Measurements from ENCODE around the gene POLR2E.

The POLR2E gene

GRCh38 chr19:1091544-1092175 is 3.5 kb downstream of the POLR2E start:
- H3K4me3 ChIP-seq (replicated peaks; ENCODE audit: insufficient read depth, low read length): no peak overlapping the region
- H3K27ac ChIP-seq (replicated peaks): no peak overlapping the region
- no peak for DNase-seq (ENCODE audit: low read depth in 1 of 2, low spot score in 1 of 2)
- TF ChIP-seq, protein P1, sequence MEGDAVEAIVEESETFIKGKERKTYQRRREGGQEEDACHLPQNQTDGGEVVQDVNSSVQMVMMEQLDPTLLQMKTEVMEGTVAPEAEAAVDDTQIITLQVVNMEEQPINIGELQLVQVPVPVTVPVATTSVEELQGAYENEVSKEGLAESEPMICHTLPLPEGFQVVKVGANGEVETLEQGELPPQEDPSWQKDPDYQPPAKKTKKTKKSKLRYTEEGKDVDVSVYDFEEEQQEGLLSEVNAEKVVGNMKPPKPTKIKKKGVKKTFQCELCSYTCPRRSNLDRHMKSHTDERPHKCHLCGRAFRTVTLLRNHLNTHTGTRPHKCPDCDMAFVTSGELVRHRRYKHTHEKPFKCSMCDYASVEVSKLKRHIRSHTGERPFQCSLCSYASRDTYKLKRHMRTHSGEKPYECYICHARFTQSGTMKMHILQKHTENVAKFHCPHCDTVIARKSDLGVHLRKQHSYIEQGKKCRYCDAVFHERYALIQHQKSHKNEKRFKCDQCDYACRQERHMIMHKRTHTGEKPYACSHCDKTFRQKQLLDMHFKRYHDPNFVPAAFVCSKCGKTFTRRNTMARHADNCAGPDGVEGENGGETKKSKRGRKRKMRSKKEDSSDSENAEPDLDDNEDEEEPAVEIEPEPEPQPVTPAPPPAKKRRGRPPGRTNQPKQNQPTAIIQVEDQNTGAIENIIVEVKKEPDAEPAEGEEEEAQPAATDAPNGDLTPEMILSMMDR (IDR thresholded peaks at IDR 0.05; ENCODE audit: insufficient read depth, low read length): no peak
- TF ChIP-seq, protein P2, sequence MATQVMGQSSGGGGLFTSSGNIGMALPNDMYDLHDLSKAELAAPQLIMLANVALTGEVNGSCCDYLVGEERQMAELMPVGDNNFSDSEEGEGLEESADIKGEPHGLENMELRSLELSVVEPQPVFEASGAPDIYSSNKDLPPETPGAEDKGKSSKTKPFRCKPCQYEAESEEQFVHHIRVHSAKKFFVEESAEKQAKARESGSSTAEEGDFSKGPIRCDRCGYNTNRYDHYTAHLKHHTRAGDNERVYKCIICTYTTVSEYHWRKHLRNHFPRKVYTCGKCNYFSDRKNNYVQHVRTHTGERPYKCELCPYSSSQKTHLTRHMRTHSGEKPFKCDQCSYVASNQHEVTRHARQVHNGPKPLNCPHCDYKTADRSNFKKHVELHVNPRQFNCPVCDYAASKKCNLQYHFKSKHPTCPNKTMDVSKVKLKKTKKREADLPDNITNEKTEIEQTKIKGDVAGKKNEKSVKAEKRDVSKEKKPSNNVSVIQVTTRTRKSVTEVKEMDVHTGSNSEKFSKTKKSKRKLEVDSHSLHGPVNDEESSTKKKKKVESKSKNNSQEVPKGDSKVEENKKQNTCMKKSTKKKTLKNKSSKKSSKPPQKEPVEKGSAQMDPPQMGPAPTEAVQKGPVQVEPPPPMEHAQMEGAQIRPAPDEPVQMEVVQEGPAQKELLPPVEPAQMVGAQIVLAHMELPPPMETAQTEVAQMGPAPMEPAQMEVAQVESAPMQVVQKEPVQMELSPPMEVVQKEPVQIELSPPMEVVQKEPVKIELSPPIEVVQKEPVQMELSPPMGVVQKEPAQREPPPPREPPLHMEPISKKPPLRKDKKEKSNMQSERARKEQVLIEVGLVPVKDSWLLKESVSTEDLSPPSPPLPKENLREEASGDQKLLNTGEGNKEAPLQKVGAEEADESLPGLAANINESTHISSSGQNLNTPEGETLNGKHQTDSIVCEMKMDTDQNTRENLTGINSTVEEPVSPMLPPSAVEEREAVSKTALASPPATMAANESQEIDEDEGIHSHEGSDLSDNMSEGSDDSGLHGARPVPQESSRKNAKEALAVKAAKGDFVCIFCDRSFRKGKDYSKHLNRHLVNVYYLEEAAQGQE (IDR thresholded peaks at IDR 0.05; ENCODE audit: insufficient replicate concordance, low read depth): no peak
- TF ChIP-seq SPI1 (IDR thresholded peaks at IDR 0.05; ENCODE audit: borderline replicate concordance, low read depth) (no peak), POLR2AphosphoS5 (IDR thresholded peaks at IDR 0.05; ENCODE audit: low read depth) (no peak), GABPA (IDR thresholded peaks at IDR 0.05; ENCODE audit: low read depth) (no peak)
- H3K27me3 ChIP-seq (ENCODE audit: insufficient read depth, poor library complexity, severe bottlenecking): no peaks in the 10 kb centered on the region

- no peak for DNase-seq (ENCODE audit: low read depth in 1 of 2, low spot score in 1 of 2)
- Histone ChIP-seq H3K27ac (replicated peaks) (no peak overlapping the region), H3K4me3 (replicated peaks; ENCODE audit: insufficient read depth, low read length) (no peak overlapping the region), H3K27me3 (ENCODE audit: insufficient read depth, poor library complexity, severe bottlenecking) (no peaks in the 10 kb centered on the region)
- TF ChIP-seq, protein P2 (IDR thresholded peaks at IDR 0.05; ENCODE audit: insufficient replicate concordance, low read depth): no peak
- TF ChIP-seq, protein P1 (IDR thresholded peaks at IDR 0.05; ENCODE audit: insufficient read depth, low read length): no peak
- TF ChIP-seq GABPA (IDR thresholded peaks at IDR 0.05; ENCODE audit: low read depth) (no peak), POLR2AphosphoS5 (IDR thresholded peaks at IDR 0.05; ENCODE audit: low read depth) (no peak), SPI1 (IDR thresholded peaks at IDR 0.05; ENCODE audit: borderline replicate concordance, low read depth) (no peak)
These were observed 4.2 kb downstream of the POLR2E start for GRCh38 chr19:1090731-1091543.

DNA sequence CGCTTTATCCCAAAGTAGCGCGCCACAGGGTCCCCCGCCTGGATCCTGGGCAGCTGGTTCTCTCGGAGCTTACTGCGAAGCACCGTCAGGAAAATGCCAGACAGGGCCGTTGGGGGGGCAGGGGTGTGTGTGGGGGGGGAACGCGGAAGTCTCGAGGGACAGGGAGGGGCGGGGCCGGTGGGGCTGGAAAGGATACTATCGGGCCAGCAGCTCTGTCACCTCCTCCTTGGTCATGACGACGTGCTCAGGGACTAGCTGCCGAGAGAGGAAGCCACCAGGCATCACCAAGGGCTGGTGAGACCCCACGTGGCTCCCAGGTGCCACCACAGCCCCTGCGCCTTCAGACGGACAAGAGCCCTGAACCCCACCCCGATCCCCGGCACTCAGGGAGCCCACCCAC is 5.3 kb downstream of the POLR2E start:
- no peak overlapping the region for H3K4me3 ChIP-seq (replicated peaks; ENCODE audit: insufficient read depth, low read length)
- no peak overlapping the region for H3K27ac ChIP-seq (replicated peaks)
- no peak for DNase-seq (ENCODE audit: low read depth in 1 of 2, low spot score in 1 of 2)
- H3K27me3 ChIP-seq (ENCODE audit: insufficient read depth, poor library complexity, severe bottlenecking): no peaks in the 10 kb centered on the region
- TF ChIP-seq, protein P1 (IDR thresholded peaks at IDR 0.05; ENCODE audit: insufficient read depth, low read length): no peak
- TF ChIP-seq, protein P2 (IDR thresholded peaks at IDR 0.05; ENCODE audit: insufficient replicate concordance, low read depth): no peak
- TF ChIP-seq GABPA (IDR thresholded peaks at IDR 0.05; ENCODE audit: low read depth) (no peak), POLR2AphosphoS5 (IDR thresholded peaks at IDR 0.05; ENCODE audit: low read depth) (no peak), SPI1 (IDR thresholded peaks at IDR 0.05; ENCODE audit: borderline replicate concordance, low read depth) (no peak)
